Activated T-cell treated with anti-CD3 and anti-CD28 coated beads for 1 hour (primary cell): Measurements from ENCODE around the gene FAM83F.

Source experiments
- DNase-seq: peaks from one replicate; pipeline ENCODE4 v3.0.0-alpha.2; 2020; ENCODE audit warnings: low read depth

Gene FAM83F

GRCh38 chr22:39995393-39996252 lies 869 bp downstream of the FAM83F start:
- DNase-seq: no peak

- DNase-seq: no peak
Observed at GRCh38 chr22:39996732-39997131, 2.0 kb downstream of the FAM83F start.

- no peak for DNase-seq
Observed at GRCh38 chr22:39997421-39997820, 2.7 kb downstream of the FAM83F start.

GRCh38 chr22:39997939-39998726 lies 3.4 kb downstream of the FAM83F start:
- DNase-seq: no peak

GRCh38 chr22:39999144-39999757 lies 4.5 kb downstream of the FAM83F start:
- DNase-seq: no peak

- DNase-seq: no peak
Observed at GRCh38 chr22:40000171-40000570, 5.4 kb downstream of the FAM83F start.

- no peak for DNase-seq
Observed at GRCh38 chr22:40001106-40001505, 6.4 kb downstream of the FAM83F start.

GRCh38 chr22:40001800-40002577 lies 7.2 kb downstream of the FAM83F start:
- no peak for DNase-seq

GRCh38 chr22:40002935-40003715 lies 8.4 kb downstream of the FAM83F start:
- DNase-seq: no peak

GRCh38 chr22:40004836-40005235 lies 10.1 kb downstream of the FAM83F start:
- no peak for DNase-seq

- no peak for DNase-seq
Observed at GRCh38 chr22:40006641-40007040, 11.9 kb downstream of the FAM83F start.

GRCh38 chr22:40007853-40008710 lies 13.3 kb downstream of the FAM83F start:
- DNase-seq: no peak

- no peak for DNase-seq
Observed at GRCh38 chr22:40008726-40009291, 14.1 kb downstream of the FAM83F start.

- DNase-seq: no peak
Observed at GRCh38 chr22:40009292-40009774, 14.6 kb downstream of the FAM83F start.

- DNase-seq: no peak
Observed at GRCh38 chr22:40009951-40010671, 15.4 kb downstream of the FAM83F start.

GRCh38 chr22:40010746-40011145 lies 16.0 kb downstream of the FAM83F start:
- no peak for DNase-seq

- no peak for DNase-seq
Observed at GRCh38 chr22:40014667-40015248, 20.0 kb downstream of the FAM83F start.

- no peak for DNase-seq
Observed at GRCh38 chr22:40015358-40015976, 20.7 kb downstream of the FAM83F start.
